Measurements from ENCODE around the gene WDR54.

GRCh38 chr2:74423231-74424095, 1.9 kb downstream of the WDR54 start:
- TF ChIP-seq CTCF (IDR thresholded peaks at IDR 0.05) (no peak), POLR2A (IDR thresholded peaks at IDR 0.05) (peak in 1 of 3 donors; percentile 6)

Data from body of pancreas (tissue), 4 donors.